GM10266 (cell line): ENCODE results near the gene ATP1B2.

ENCODE experiments used
- DNase-seq: peaks from one replicate; pipeline ENCODE4 v3.0.0; 2012; ENCODE audit errors: extremely low spot score
- TF ChIP-seq, protein P1 (sequence below): IDR thresholded peaks from 2 replicates; pipeline ENCODE4 v1.5.1; 2012; ENCODE audit warnings: mild to moderate bottlenecking, low read depth; ENCODE audit not compliant: control insufficient read depth, insufficient read depth; ENCODE audit errors: missing control alignments

Gene ATP1B2

DNA sequence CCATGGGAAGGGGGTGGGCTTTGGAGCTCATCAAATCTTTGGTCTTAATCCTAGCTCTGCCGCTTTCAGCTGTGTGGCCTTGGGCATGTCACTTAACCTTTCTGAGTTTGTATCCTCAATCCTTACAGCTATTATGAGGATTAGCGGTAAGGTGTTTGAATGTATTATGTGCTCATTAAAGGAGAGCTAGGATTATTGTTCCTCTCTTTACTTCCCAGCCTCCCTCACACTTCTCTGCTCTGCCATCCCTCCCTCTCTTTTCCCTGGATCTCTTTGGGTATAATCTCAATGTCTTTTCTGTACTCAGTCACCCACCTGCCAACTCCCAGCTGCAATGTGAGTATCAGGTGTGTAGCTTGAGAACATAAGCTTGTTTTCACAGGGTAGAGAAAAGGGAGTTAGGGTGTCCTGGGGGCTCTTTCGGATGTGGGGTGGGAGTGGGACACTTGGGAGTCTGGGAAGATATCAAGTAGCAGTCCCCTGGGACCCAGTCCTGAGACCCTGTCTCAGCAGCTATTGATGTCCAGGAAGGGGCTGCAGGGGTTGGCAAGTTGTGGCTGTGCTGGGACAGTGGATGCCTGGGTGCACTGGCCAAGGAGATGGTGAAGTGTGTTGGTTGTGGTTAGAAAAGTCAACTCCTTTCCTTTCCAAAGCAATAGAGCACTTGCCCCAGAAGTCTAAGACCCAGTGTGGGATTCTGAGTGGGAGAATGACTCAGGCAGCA lies 56.1 kb downstream of the ATP1B2 start:
- TF ChIP-seq, protein P1, sequence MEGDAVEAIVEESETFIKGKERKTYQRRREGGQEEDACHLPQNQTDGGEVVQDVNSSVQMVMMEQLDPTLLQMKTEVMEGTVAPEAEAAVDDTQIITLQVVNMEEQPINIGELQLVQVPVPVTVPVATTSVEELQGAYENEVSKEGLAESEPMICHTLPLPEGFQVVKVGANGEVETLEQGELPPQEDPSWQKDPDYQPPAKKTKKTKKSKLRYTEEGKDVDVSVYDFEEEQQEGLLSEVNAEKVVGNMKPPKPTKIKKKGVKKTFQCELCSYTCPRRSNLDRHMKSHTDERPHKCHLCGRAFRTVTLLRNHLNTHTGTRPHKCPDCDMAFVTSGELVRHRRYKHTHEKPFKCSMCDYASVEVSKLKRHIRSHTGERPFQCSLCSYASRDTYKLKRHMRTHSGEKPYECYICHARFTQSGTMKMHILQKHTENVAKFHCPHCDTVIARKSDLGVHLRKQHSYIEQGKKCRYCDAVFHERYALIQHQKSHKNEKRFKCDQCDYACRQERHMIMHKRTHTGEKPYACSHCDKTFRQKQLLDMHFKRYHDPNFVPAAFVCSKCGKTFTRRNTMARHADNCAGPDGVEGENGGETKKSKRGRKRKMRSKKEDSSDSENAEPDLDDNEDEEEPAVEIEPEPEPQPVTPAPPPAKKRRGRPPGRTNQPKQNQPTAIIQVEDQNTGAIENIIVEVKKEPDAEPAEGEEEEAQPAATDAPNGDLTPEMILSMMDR: no peak
- DNase-seq: peak; percentile 23
